Uterus (tissue), 4 donors: ENCODE measurements around the gene DHX29. TPM values are rescaled to one million over a fixed set of nuclear protein-coding genes. Genes with fewer than 3 reads are reported as not detected.
"Not testable (repeated sequence)": the region's sequence is repeated elsewhere in the genome, so short reads cannot be mapped to it uniquely, and the experiment has no call there.

Source experiments
- DNase-seq, 2 donors: peaks; one replicate each; pipeline ENCODE4 v3.0.0-alpha.2; 2019 to 2020
- H3K27ac ChIP-seq, 2 donors: fragments of 200-600 bp; sonication (generic); 1 replicate in 1 of 2; 2 replicates in 1 of 2; pipeline ENCODE4 v1.5.1; 2016 to 2018
- H3K27me3 ChIP-seq, 2 donors: fragments of 200-600 bp; sonication (generic); one replicate each; pipeline ENCODE4 v1.5.1; 2018 to 2019; ENCODE audit warnings: control low read depth in 1 of 2
- H3K36me3 ChIP-seq, 2 donors: fragments of 200-600 bp; sonication (generic); one replicate each; pipeline ENCODE4 v1.5.1; 2019; ENCODE audit warnings: control low read depth in 1 of 2
- H3K4me1 ChIP-seq, 2 donors: fragments of 200-600 bp; sonication (generic); one replicate each; pipeline ENCODE4 v1.5.1; 2018 to 2019; ENCODE audit warnings: control low read depth in 1 of 2
- H3K4me3 ChIP-seq, 2 donors: fragments of 200-600 bp; sonication (generic); 1 replicate in 1 of 2; 2 replicates in 1 of 2; pipeline ENCODE4 v1.5.1; 2018 to 2019; ENCODE audit warnings: mild to moderate bottlenecking in 1 of 2
- H3K9me3 ChIP-seq, 2 donors: fragments of 200-600 bp; sonication (generic); one replicate each; pipeline ENCODE4 v1.5.1; 2019; ENCODE audit warnings: control low read depth in 1 of 2
- CTCF ChIP-seq, 4 experiments: fragments of 200-600 bp in 2 of 4; fragments of 450-650 bp in 2 of 4; sonication (generic) in 2 of 4; IDR thresholded peaks; one replicate each; pipeline ENCODE4 v1.5.1; 2016 to 2019; ENCODE audit warnings: antibody characterized with exemption in 4 of 4, mild to moderate bottlenecking in 2 of 4, moderate library complexity in 1 of 4
- POLR2A ChIP-seq, 2 donors: fragments of 450-650 bp; IDR thresholded peaks; one replicate each; pipeline ENCODE4 v1.6.1; 2016; ENCODE audit warnings: antibody characterized with exemption in 2 of 2, mild to moderate bottlenecking in 1 of 2, moderate library complexity in 1 of 2
- intact Hi-C: fragments of 100-400 bp; cut with DNase I; formaldehyde crosslinking; loops from one replicate; pipeline ENCODE4 v1.15.1; 2023; ENCODE audit warnings: low total_unique reads
- total RNA-seq, 4 donors: library from RNA; depleted of rRNA in 3 of 4; stranded (reverse); fragments of >200 nt in 3 of 4; gene quantifications; one replicate each; pipeline versions ENCODE4 v1.1.0 to v1.2.4, GENCODE V29; 2014 to 2023
- donor health status: DM: yes; HTN: yes; CAD: no.

Gene DHX29
- total RNA-seq, 4 donors from 2014 or later, result 22.0 to 44.4 (median 27.0) TPM

- Histone ChIP-seq H3K4me3 (no peak overlapping the region), H3K4me1 (no peaks in the 10 kb centered on the region), H3K36me3 (no peaks in the 10 kb centered on the region), H3K27me3 (no peaks in the 10 kb centered on the region), H3K27ac (no peak overlapping the region), H3K9me3 (no peaks in the 10 kb centered on the region)
- TF ChIP-seq POLR2A (IDR thresholded peaks at IDR 0.05) (no peak), CTCF (IDR thresholded peaks at IDR 0.05) (peak; percentile 44 to 75 (median 62))
- intact Hi-C loops, result loop anchor here (5.0 kb wide), 1 partner anchor 912 kb away; no protein-coding TSS in a partner anchor
- no peak for DNase-seq
Measured at GRCh38 chr5:55324815-55325418, 17.4 kb upstream of the DHX29 start.

- Histone ChIP-seq H3K27me3 (no peaks in the 10 kb centered on the region), H3K27ac (no peak overlapping the region)
Measured at GRCh38 chr5:55324006-55324405, 16.5 kb upstream of the DHX29 start.

GRCh38 chr5:55320571-55320970 is 13.1 kb upstream of the DHX29 start:
- TF ChIP-seq POLR2A (IDR thresholded peaks at IDR 0.05) (no peak), CTCF (IDR thresholded peaks at IDR 0.05) (no peak)
- DNase-seq, result no peak
- no peaks in the 10 kb centered on the region for H3K36me3 ChIP-seq
- H3K27ac ChIP-seq, result peak overlapping the region; percentile 22 to 62
- intact Hi-C loops, result no loop called here
- H3K27me3 ChIP-seq, result no peaks in the 10 kb centered on the region
- no peaks in the 10 kb centered on the region for H3K9me3 ChIP-seq
- H3K4me3 ChIP-seq, result no peak overlapping the region
- H3K4me1 ChIP-seq, result peaks cover 0 to 4% of the 10 kb centered on the region in 2 donors

More at GRCh38 chr5:55324006-55324405, 16.5 kb upstream of the DHX29 start:
- no peaks in the 10 kb centered on the region for H3K36me3 ChIP-seq
- intact Hi-C loops, result no loop called here
- DNase-seq, result no peak
- H3K4me3 ChIP-seq, result no peak overlapping the region
- peaks cover 0 to 4% of the 10 kb centered on the region in 2 donors for H3K4me1 ChIP-seq
- H3K9me3 ChIP-seq, result no peaks in the 10 kb centered on the region
- TF ChIP-seq CTCF (IDR thresholded peaks at IDR 0.05) (no peak), POLR2A (IDR thresholded peaks at IDR 0.05) (no peak)

- H3K4me1 ChIP-seq, result peaks cover 0 to 4% of the 10 kb centered on the region in 2 donors
- H3K36me3 ChIP-seq, result no peaks in the 10 kb centered on the region
- H3K27ac ChIP-seq, result peak overlapping the region; percentile 22 to 62
- TF ChIP-seq POLR2A (IDR thresholded peaks at IDR 0.05), result no peak
- TF ChIP-seq CTCF (IDR thresholded peaks at IDR 0.05), result no peak
- intact Hi-C loops, result no loop called here
- H3K4me3 ChIP-seq, result no peak overlapping the region
- no peaks in the 10 kb centered on the region for H3K9me3 ChIP-seq
- no peaks in the 10 kb centered on the region for H3K27me3 ChIP-seq
- no peak for DNase-seq
Measured at GRCh38 chr5:55319491-55319890, 12.0 kb upstream of the DHX29 start.

GRCh38 chr5:55318237-55318636 is 10.7 kb upstream of the DHX29 start:
- H3K27me3 ChIP-seq, H3K4me3 ChIP-seq, intact Hi-C loops, H3K4me1 ChIP-seq, H3K9me3 ChIP-seq, DNase-seq, H3K36me3 ChIP-seq: not testable (repeated sequence)
- H3K27ac ChIP-seq, result peak overlapping the region in 1 of 2 donors; percentile 21
